Prostate gland (tissue), 2 donors: ENCODE data around the gene ABCC5. TPM values are rescaled to one million over a fixed set of nuclear protein-coding genes. Genes with fewer than 3 reads are reported as not detected.

ENCODE experiments used
- DNase-seq: peaks from one replicate; pipeline ENCODE4 v3.0.0-alpha.2; 2019; ENCODE audit warnings: low spot score
- H3K27ac ChIP-seq, 2 donors: fragments of 200-600 bp; sonication (generic); 2 replicates each; pipeline ENCODE4 v1.5.1; 2017 to 2019
- H3K27me3 ChIP-seq: fragments of 200-600 bp; sonication (generic); replicated peaks from 2 replicates; pipeline ENCODE4 v1.5.1; 2019; ENCODE audit not compliant: insufficient read depth
- H3K36me3 ChIP-seq, 2 donors: fragments of 200-600 bp; sonication (generic); 1 replicate in 1 of 2; 2 replicates in 1 of 2; pipeline versions ENCODE4 v1.5.1 to v1.8.1; 2017 to 2019
- H3K4me1 ChIP-seq: fragments of 200-600 bp; sonication (generic); replicated peaks from 2 replicates; pipeline ENCODE4 v1.5.1; 2019
- H3K4me3 ChIP-seq, 2 donors: fragments of 200-600 bp; sonication (generic); 2 replicates each; pipeline ENCODE4 v1.5.1; 2017 to 2019
- H3K9me3 ChIP-seq: fragments of 200-600 bp; sonication (generic); 2 replicates; pipeline ENCODE4 v1.5.1; 2017
- CTCF ChIP-seq, 4 experiments: fragments of 200-600 bp in 2 of 4; fragments of 450-650 bp in 2 of 4; sonication (generic) in 2 of 4; IDR thresholded peaks; 1 replicate in 3 of 4; 2 replicates in 1 of 4; pipeline ENCODE4 v1.5.1; 2016 to 2019; ENCODE audit warnings: antibody characterized with exemption in 4 of 4, mild to moderate bottlenecking in 2 of 4, moderate library complexity in 2 of 4
- POLR2A ChIP-seq: fragments of 450-650 bp; IDR thresholded peaks from one replicate; pipeline ENCODE4 v1.6.1; 2016; ENCODE audit warnings: antibody characterized with exemption, mild to moderate bottlenecking
- POLR2AphosphoS5 ChIP-seq: sonication (generic); formaldehyde crosslinking; IDR thresholded peaks from one replicate; pipeline ENCODE4 v1.6.1; 2017; ENCODE audit warnings: antibody characterized with exemption
- WGBS: methylation state at CpG from one replicate; pipeline ENCODE4 v1.1.5; 2018; 5-methylcytosine and 5-hydroxymethylcytosine counted together
- intact Hi-C: fragments of 100-400 bp; cut with DNase I; formaldehyde crosslinking; loops from one replicate; pipeline ENCODE4 v1.14.2; 2022
- total RNA-seq, 2 donors: library from RNA; depleted of rRNA; stranded (reverse); fragments of >200 nt; gene quantifications; one replicate each; pipeline ENCODE4 v1.1.0, GENCODE V29; 2016

ABCC5 gene
- total RNA-seq, 2 donors from 2014 or later = 17.9 to 43.6 TPM

GRCh38 chr3:183918178-183918577, 99.5 kb downstream of the ABCC5 start:
- H3K27me3 ChIP-seq = no peaks in the 10 kb centered on the region
- H3K27ac ChIP-seq = no peak overlapping the region
- H3K4me1 ChIP-seq = no peaks in the 10 kb centered on the region
- TF ChIP-seq POLR2A = no peak
- TF ChIP-seq CTCF (IDR thresholded peaks at IDR 0.05) = no peak
- no peak for TF ChIP-seq POLR2AphosphoS5
- intact Hi-C loops = no loop called here
- 68% methylated on average over 2 of the region's 2 CpGs for WGBS
- no peaks in the 10 kb centered on the region for H3K9me3 ChIP-seq
- H3K36me3 ChIP-seq = no peaks in the 10 kb centered on the region
- no peak overlapping the region for H3K4me3 ChIP-seq
- DNase-seq = no peak

GRCh38 chr3:183917776-183918175, 99.9 kb downstream of the ABCC5 start:
- DNase-seq = no peak
- no peak for TF ChIP-seq CTCF (IDR thresholded peaks at IDR 0.05)
- TF ChIP-seq POLR2AphosphoS5 = no peak
- TF ChIP-seq POLR2A = no peak
- no peaks in the 10 kb centered on the region for H3K36me3 ChIP-seq
- no peaks in the 10 kb centered on the region for H3K4me1 ChIP-seq
- intact Hi-C loops = no loop called here
- no peaks in the 10 kb centered on the region for H3K9me3 ChIP-seq
- 84% methylated on average over 4 of the region's 4 CpGs for WGBS
- no peak overlapping the region for H3K27ac ChIP-seq
- H3K27me3 ChIP-seq = no peaks in the 10 kb centered on the region
- no peak overlapping the region for H3K4me3 ChIP-seq

DNA sequence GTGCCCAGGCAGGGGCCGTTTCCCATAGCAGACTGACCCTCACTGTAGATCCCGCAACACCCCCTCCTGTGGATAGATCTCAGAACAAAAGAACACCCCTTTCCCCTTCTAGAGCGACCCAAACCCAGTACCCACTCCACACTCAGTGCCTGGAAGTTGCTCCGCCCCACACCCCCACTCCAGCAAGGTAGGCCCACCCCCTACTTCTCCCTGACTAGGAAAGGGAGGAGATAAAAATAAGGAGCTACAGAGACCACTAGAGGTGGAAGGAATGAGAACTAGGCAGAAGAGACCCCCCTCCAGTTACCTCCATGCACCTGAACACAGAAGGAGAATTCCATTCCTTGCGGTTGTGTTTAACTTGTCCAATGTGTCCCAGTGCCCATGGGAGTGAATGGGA, 102.8 kb downstream of the ABCC5 start:
- H3K27ac ChIP-seq = no peak overlapping the region
- intact Hi-C loops = no loop called here
- H3K4me1 ChIP-seq = no peaks in the 10 kb centered on the region
- H3K4me3 ChIP-seq = no peak overlapping the region
- H3K36me3 ChIP-seq = no peaks in the 10 kb centered on the region
- 82% methylated on average over 5 of the region's 5 CpGs for WGBS
- no peaks in the 10 kb centered on the region for H3K27me3 ChIP-seq
- TF ChIP-seq POLR2AphosphoS5 (no peak), POLR2A (no peak), CTCF (IDR thresholded peaks at IDR 0.05) (no peak)
- no peak for DNase-seq
- H3K9me3 ChIP-seq = no peaks in the 10 kb centered on the region

- TF ChIP-seq CTCF (IDR thresholded peaks at IDR 0.05) (no peak), POLR2A (no peak), POLR2AphosphoS5 (no peak)
- Histone ChIP-seq H3K36me3 (no peaks in the 10 kb centered on the region), H3K4me1 (no peaks in the 10 kb centered on the region), H3K27ac (no peak overlapping the region), H3K9me3 (no peaks in the 10 kb centered on the region), H3K27me3 (no peaks in the 10 kb centered on the region), H3K4me3 (no peak overlapping the region)
- 67% methylated on average over 9 of the region's 9 CpGs for WGBS
- no peak for DNase-seq
- intact Hi-C loops = no loop called here
Measured at GRCh38 chr3:183913580-183913920, 104.1 kb downstream of the ABCC5 start.

DNA sequence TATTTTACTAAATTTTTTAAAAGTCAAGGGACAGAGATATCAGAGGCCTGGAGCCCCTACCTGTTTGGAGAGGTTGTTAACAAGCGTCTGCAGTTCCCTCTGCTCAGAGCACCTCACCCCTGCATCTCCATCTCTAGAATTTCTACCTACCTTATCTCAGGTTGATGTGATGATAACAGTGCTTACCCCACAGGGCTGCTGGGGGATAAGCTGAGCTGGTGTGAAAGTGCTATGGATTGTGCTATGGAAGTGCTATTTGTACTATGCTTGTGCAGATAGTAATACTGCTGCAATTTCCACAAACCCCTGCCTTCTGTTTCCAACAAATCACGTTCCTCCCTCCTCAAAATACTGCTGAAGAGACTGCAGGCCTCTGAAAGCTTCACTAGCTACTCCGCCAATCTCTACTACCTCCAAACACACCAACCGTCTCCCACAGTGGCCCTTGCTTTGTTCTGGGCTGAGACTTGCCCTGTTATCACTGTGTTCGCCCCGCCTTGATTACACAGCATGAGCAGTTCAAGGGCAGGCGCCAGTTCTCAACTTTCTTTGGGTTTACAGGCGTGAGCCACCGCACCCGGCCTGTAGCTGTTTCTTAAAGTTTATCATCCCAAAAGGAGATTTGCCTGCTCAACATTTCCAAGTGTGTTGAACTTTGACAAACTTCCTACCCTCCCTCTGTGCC, 104.6 kb downstream of the ABCC5 start:
- Histone ChIP-seq H3K4me3 (no peak overlapping the region), H3K36me3 (no peaks in the 10 kb centered on the region), H3K27me3 (no peaks in the 10 kb centered on the region), H3K27ac (no peak overlapping the region), H3K9me3 (no peaks in the 10 kb centered on the region), H3K4me1 (no peaks in the 10 kb centered on the region)
- DNase-seq = no peak
- TF ChIP-seq POLR2A (no peak), CTCF (IDR thresholded peaks at IDR 0.05) (no peak)
- intact Hi-C loops = no loop called here
- 89% methylated on average over 10 of the region's 10 CpGs for WGBS
